ENCODE measurements around the gene XPOT.

The XPOT gene

DNA sequence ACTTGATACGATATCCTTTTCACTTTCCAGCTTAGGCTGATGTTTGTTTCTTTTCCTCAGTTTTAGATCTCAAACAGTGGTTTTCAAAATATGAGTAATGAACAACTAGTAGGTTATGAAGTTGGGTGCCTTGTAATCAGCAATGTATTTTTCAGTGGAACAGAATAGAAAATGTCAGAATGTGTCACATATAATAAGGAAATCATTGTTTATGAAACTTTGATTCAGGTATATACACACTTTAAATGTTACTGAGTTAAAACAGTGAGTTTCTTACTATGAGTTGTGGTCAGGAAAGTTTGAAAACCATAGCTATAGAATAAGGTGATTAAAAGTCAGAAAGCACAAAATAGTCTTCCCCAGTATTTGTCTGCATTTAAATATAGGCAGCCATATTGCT lies 87.5 kb downstream of the XPOT start:
- H3K4me3 Mint-ChIP-seq: no peak overlapping the region
- DNase-seq (ENCODE audit: low spot score in 2 of 2) (no peak), ATAC-seq (replicated peaks; ENCODE audit: extremely low read depth, poor library complexity, severe bottlenecking) (no peak)
- no peaks in the 10 kb centered on the region for H3K27me3 Mint-ChIP-seq
- H3K9me3 Mint-ChIP-seq: no peaks in the 10 kb centered on the region
- H3K27ac Mint-ChIP-seq (ENCODE audit: low read depth): no peak overlapping the region
- H3K4me1 Mint-ChIP-seq: peaks cover 8% of the 10 kb centered on the region
- peaks cover 59% of the 10 kb centered on the region for H3K36me3 Mint-ChIP-seq (ENCODE audit: insufficient read depth)

DNA sequence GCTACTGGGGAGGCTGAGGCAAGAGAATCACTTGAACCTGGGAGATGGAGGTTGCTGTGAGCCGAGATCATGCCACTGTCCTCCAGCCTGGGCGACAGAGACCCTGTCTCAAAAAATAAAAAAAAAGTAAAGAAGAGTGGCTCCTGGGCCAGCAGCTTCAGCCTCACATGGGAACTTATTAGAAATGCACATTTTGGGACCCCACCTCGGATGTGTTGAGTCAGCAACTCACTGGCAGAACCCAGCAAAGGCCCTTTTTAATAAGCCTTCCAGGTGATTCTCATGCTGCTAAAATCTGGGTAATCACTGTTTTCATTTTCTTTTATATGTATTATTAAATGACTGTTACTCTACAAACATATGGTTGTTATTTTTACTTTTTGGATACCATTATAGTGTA lies 89.3 kb downstream of the XPOT start:
- peaks cover 62% of the 10 kb centered on the region for H3K36me3 Mint-ChIP-seq (ENCODE audit: insufficient read depth)
- H3K4me3 Mint-ChIP-seq: no peak overlapping the region
- no peak for DNase-seq (ENCODE audit: low spot score in 2 of 2)
- H3K27ac Mint-ChIP-seq (ENCODE audit: low read depth): no peak overlapping the region
- peaks cover 8% of the 10 kb centered on the region for H3K4me1 Mint-ChIP-seq
- ATAC-seq (replicated peaks; ENCODE audit: extremely low read depth, poor library complexity, severe bottlenecking): no peak
- H3K9me3 Mint-ChIP-seq: no peaks in the 10 kb centered on the region
- H3K27me3 Mint-ChIP-seq: no peaks in the 10 kb centered on the region

DNA sequence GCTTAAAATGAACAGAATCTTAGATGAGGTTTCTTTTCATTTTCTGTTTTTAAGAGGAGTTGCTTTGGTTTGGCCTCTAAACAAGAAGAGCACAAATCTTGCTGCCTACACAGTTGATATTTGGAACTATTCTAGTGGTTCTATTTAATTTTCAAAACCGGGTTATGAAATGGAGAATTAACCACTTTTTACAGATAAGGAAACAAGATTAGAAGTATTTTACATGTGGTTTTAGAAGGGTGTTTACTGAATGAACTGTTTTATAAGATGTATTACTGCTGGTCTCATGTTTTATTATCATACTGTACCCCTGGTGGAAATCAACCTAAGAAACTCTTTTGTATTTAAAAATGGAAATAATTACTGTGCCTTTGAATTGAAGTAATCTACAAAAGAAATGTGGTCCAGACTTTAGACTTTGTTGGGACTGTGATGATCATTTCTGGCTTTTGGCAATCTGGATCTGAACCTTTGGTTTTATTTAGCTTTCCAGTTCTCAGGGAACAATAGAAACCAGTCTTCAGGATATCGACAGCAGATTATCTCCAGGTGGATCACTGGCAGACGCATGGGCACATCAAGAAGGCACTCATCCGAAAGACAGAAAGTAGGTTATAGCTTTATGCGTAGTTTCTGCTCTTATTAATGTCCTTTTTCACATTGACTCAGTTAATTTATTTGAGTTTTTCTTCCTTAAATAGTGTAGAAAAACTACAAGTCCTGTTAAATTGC lies 91.0 kb downstream of the XPOT start:
- peak; percentile 43 for ATAC-seq (replicated peaks; ENCODE audit: extremely low read depth, poor library complexity, severe bottlenecking)
- Mint-ChIP-seq H3K27ac (ENCODE audit: low read depth) (peak overlapping the region; percentile 46), H3K4me1 (peaks cover 8% of the 10 kb centered on the region), H3K9me3 (no peaks in the 10 kb centered on the region), H3K4me3 (no peak overlapping the region), H3K36me3 (ENCODE audit: insufficient read depth) (peaks cover 60% of the 10 kb centered on the region), H3K27me3 (no peaks in the 10 kb centered on the region)
- DNase-seq (ENCODE audit: low spot score in 2 of 2): no peak

DNA sequence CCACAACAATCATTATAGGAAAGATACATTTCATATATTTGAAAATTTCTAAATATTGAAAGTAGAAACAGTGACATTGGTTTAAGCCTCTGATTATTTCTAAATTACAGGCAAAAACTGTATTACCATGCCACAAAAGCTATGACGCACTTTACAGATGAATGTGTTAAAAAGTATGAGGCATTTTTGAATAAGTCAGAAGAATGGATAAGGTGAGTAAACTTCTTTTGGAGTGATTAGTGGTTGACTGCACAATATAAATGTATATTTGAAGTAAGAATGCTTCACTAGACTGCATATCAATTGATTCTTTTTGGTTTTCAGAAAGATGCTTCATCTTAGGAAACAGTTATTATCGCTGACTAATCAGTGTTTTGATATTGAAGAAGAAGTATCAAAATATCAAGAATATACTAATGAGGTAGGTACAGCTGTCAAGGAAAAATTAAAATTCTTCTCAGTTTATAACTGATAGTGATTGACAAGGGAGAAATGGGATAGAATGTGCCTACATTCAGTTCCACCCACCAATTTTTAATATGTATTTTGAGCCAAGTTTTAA lies 92.7 kb downstream of the XPOT start:
- Mint-ChIP-seq H3K36me3 (ENCODE audit: insufficient read depth) (peaks cover 58% of the 10 kb centered on the region), H3K4me3 (no peak overlapping the region)
- no peak for ATAC-seq (replicated peaks; ENCODE audit: extremely low read depth, poor library complexity, severe bottlenecking)

DNA sequence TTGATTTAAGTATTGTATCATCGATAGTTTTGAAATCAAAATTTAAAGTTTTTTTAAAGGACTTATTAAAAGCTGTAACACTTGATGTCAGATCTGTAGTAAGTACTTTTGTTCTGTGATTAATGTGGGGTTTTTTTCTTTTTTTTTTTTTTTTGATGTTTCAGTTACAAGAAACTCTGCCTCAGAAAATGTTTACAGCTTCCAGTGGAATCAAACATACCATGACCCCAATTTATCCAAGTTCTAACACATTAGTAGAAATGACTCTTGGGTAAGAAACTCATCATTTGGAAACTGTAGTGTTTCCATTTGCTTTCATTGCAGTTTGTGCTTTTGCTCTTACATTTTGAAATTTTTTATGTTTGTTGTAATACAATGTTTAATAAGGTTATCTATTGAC lies 93.3 kb downstream of the XPOT start:
- H3K27me3 Mint-ChIP-seq: no peaks in the 10 kb centered on the region
- H3K36me3 Mint-ChIP-seq (ENCODE audit: insufficient read depth): peaks cover 56% of the 10 kb centered on the region
- ATAC-seq (replicated peaks; ENCODE audit: extremely low read depth, poor library complexity, severe bottlenecking): no peak
- H3K4me3 Mint-ChIP-seq: no peak overlapping the region
- H3K27ac Mint-ChIP-seq (ENCODE audit: low read depth): no peak overlapping the region
- no peaks in the 10 kb centered on the region for H3K9me3 Mint-ChIP-seq
- peaks cover 8% of the 10 kb centered on the region for H3K4me1 Mint-ChIP-seq
- DNase-seq (ENCODE audit: low spot score in 2 of 2): no peak

More for the DNA sequence above, 92.7 kb downstream of the XPOT start:
- DNase-seq (ENCODE audit: low spot score in 2 of 2): no peak
- H3K9me3 Mint-ChIP-seq: no peaks in the 10 kb centered on the region
- peak overlapping the region; percentile 25 for H3K27ac Mint-ChIP-seq (ENCODE audit: low read depth)
- no peaks in the 10 kb centered on the region for H3K27me3 Mint-ChIP-seq
- H3K4me1 Mint-ChIP-seq: peaks cover 8% of the 10 kb centered on the region

DNA sequence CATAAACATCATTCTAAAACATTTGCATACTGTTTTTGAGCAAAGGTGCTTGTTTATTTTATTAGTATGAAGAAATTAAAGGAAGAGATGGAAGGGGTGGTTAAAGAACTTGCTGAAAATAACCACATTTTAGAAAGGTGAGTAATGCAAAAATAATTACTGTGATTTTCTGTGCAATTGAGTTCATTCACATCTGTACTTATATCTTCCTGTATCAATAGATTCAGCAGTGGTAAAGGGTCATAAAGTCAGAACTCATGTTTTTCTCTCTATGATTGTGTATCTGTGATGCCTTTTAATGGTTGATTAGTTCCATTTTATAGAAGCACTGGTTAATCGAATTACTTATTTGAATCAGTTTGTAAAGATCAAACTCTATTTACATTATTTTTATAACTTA lies 93.7 kb downstream of the XPOT start:
- peaks cover 8% of the 10 kb centered on the region for H3K4me1 Mint-ChIP-seq
- no peaks in the 10 kb centered on the region for H3K9me3 Mint-ChIP-seq
- no peak overlapping the region for H3K4me3 Mint-ChIP-seq
- H3K27me3 Mint-ChIP-seq: no peaks in the 10 kb centered on the region
- no peak for ATAC-seq (replicated peaks; ENCODE audit: extremely low read depth, poor library complexity, severe bottlenecking)
- H3K36me3 Mint-ChIP-seq (ENCODE audit: insufficient read depth): peaks cover 51% of the 10 kb centered on the region
- DNase-seq (ENCODE audit: low spot score in 2 of 2): no peak
- H3K27ac Mint-ChIP-seq (ENCODE audit: low read depth): no peak overlapping the region

DNA sequence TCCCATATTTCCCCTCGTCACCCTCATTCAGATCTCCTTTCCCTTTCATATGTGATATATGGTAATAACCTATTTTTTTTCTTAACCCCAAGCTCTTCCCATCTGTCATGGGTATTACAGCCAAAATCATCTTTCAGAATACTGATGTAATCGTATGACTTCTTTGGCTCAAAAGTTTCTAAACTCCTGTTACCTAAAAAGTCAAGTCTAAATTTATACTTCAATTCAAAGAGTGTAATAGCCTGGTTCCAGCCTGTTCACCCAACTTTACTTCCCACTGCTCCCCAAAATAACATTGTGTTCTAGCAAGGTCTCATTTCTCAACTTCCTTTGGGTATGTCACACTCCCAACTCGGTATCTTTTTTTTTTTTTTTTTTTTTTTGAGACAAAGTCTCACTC lies 96.2 kb downstream of the XPOT start:
- no peaks in the 10 kb centered on the region for H3K9me3 Mint-ChIP-seq
- ATAC-seq (replicated peaks; ENCODE audit: extremely low read depth, poor library complexity, severe bottlenecking) (no peak), DNase-seq (ENCODE audit: low spot score in 2 of 2) (no peak)
- peaks cover 37% of the 10 kb centered on the region for H3K36me3 Mint-ChIP-seq (ENCODE audit: insufficient read depth)
- H3K4me1 Mint-ChIP-seq: peaks cover under 1% of the 10 kb centered on the region
- peak overlapping the region; percentile 3 for H3K27ac Mint-ChIP-seq (ENCODE audit: low read depth)
- H3K4me3 Mint-ChIP-seq: no peak overlapping the region
- no peaks in the 10 kb centered on the region for H3K27me3 Mint-ChIP-seq
